Activated T-helper 1 cell treated with anti-CD3 and anti-CD28 coated beads, Interleukin-12 subunit alpha, Interleukin-12 subunit beta, Interleukin-2, Interleukin-4 antibody, amounts not matched to agents 30 ng/mL and 10 ng/mL and 1 ng/mL, durations not matched to agents 14 hours and 24 hours and 36 hours (primary cell): ENCODE data around the gene PPP1R2. TPM values are rescaled to one million over a fixed set of nuclear protein-coding genes. Genes with fewer than 3 reads are reported as not detected.

Experiments
- DNase-seq: peaks from one replicate; pipeline ENCODE4 v3.0.0; 2021; ENCODE audit warnings: low spot score
- H3K27ac Mint-ChIP-seq: one replicate; pipeline ENCODE4 v1.8.0; 2021; ENCODE audit warnings: mild to moderate bottlenecking, mixed read lengths
- H3K27me3 Mint-ChIP-seq: one replicate; pipeline ENCODE4 v1.8.0; 2022; ENCODE audit warnings: mild to moderate bottlenecking, moderate library complexity, mixed read lengths; ENCODE audit not compliant: insufficient read depth
- H3K36me3 Mint-ChIP-seq: one replicate; pipeline ENCODE4 v1.8.0; 2021; ENCODE audit warnings: low read depth, mixed read lengths
- H3K4me1 Mint-ChIP-seq: one replicate; pipeline ENCODE4 v1.8.0; 2021; ENCODE audit warnings: low read depth, mixed read lengths
- H3K4me3 Mint-ChIP-seq: one replicate; pipeline ENCODE4 v1.8.0; 2021; ENCODE audit warnings: mild to moderate bottlenecking, moderate library complexity, mixed read lengths
- H3K9me3 Mint-ChIP-seq: one replicate; pipeline ENCODE4 v1.8.0; 2021; ENCODE audit warnings: mixed read lengths
- intact Hi-C: fragments of 100-400 bp; cut with micrococcal nuclease; formaldehyde crosslinking; loops from one replicate; pipeline ENCODE4 v1.15.1; 2024
- total RNA-seq: library from RNA; stranded (reverse); gene quantifications from 2 replicates; pipeline ENCODE4 v1.2.3, GENCODE V29; 2022

PPP1R2 gene
- total RNA-seq, 1 donor from 2014 or later: 98.8 TPM

DNA sequence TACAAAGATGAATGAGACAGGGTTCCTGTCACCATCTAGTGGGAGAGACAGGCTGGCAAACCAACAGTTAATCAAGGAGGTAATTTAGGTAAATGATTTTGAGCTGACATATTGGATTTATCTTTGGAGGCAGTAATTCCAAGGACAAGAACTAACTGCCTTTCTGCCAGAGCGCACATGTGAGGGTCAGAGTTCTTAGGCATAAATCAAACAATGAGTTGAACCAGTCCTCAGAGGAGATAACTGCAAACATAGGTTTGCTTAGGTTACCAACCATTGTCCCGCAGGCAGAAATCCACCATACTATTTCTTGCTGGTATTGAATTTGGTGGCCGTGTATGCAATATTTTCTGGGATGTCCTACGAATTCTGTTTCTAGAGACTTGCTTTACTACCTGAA, 14.2 kb upstream of the PPP1R2 start:
- H3K9me3 Mint-ChIP-seq: no peaks in the 10 kb centered on the region
- intact Hi-C loops: no loop called here

DNA sequence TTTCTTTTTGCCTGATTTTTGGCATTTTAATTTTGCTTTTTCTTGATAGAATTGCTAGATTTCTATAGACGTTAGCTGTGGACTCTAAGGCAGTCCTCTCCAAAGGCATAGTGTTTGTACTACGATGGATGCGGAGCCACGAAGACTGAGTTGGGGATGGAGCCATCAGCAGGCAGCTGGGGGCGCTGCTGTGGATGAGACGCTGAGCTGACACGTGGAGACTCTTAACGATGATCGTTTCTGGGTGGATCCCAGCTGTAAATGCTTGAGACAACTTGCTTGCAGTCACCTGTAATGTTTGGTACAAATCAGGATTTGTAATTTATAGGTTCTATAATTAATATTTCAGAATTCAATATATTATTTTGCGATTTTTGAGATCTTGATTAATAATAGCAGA, 13.3 kb upstream of the PPP1R2 start:
- Mint-ChIP-seq H3K36me3 (no peaks in the 10 kb centered on the region), H3K4me3 (no peak overlapping the region), H3K27ac (no peak overlapping the region), H3K27me3 (peaks cover 3% of the 10 kb centered on the region), H3K4me1 (peaks cover 36% of the 10 kb centered on the region), H3K9me3 (no peaks in the 10 kb centered on the region)
- intact Hi-C loops: no loop called here
- DNase-seq: no peak

More for the DNA sequence above, 14.2 kb upstream of the PPP1R2 start:
- Mint-ChIP-seq H3K27ac (no peak overlapping the region), H3K36me3 (no peaks in the 10 kb centered on the region), H3K27me3 (peaks cover 3% of the 10 kb centered on the region), H3K4me3 (no peak overlapping the region), H3K4me1 (peaks cover 31% of the 10 kb centered on the region)
- no peak for DNase-seq

DNA sequence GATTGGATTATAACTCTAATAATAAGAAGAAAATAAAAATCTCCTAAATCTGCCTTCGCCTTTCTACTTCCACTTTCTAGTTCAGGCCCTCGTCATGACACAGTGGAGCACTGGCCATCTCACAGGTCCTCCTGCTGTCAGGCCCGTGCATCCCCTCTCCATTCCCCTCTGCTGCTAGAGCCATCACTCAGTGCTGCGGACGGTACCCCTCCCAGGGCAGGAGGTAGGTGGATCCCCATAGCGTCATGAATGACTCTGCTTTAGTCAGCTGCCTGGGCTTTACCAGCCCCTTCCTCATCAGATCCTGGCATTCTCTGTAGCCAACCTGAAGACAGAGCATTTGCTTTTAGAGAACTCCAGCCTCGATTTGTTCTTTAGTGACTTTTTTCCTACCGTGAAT, 12.0 kb upstream of the PPP1R2 start:
- H3K9me3 Mint-ChIP-seq: no peaks in the 10 kb centered on the region

DNA sequence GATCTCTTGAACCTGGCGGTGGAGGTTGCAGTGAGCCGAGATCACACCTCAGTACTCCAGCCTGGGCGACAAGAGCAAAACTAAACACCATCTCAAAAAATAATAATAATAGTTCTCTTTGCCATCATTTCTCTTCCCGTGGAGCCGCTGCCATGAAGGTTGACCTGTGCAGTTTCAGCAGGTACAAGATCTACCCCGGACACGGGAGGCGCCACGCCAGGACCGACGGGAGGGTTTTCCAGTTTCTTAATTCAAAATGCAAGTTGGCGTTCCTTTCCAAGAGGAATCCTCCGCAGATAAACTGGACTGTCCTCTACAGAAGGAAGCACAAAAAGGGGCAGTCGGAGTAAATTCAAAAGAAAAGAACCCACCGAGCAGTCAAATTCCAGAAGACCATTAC, 11.3 kb upstream of the PPP1R2 start:
- no peak for DNase-seq
- H3K27ac Mint-ChIP-seq: no peak overlapping the region
- H3K27me3 Mint-ChIP-seq: peaks cover 3% of the 10 kb centered on the region
- H3K9me3 Mint-ChIP-seq: no peaks in the 10 kb centered on the region
- no peaks in the 10 kb centered on the region for H3K36me3 Mint-ChIP-seq
- intact Hi-C loops: no loop called here
- peaks cover 54% of the 10 kb centered on the region for H3K4me1 Mint-ChIP-seq
- no peak overlapping the region for H3K4me3 Mint-ChIP-seq

More for the DNA sequence above, 12.0 kb upstream of the PPP1R2 start:
- H3K27me3 Mint-ChIP-seq: peaks cover 3% of the 10 kb centered on the region
- intact Hi-C loops: no loop called here
- no peak for DNase-seq
- no peaks in the 10 kb centered on the region for H3K36me3 Mint-ChIP-seq
- H3K4me3 Mint-ChIP-seq: peak overlapping the region; percentile 47
- peak overlapping the region; percentile 9 for H3K27ac Mint-ChIP-seq
- peaks cover 49% of the 10 kb centered on the region for H3K4me1 Mint-ChIP-seq

DNA sequence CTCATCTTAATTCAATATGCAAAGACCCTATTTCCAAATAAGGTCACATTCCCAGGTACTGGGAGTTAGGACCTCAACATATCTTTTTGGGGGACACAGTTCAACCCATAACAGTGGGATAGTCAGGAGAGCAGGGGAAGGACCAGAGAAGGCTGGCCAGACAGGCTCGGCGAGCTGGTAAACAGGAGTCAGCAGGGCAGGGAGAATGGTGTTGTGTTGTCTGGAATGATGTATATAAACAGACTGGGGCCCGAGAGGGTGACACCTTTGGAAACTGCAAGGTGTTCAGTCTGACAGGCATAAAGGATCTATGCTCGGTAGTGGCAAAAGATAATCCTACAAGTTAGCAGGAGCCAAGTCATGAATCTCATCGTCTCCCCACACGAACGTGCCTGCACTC, 10.1 kb upstream of the PPP1R2 start:
- peaks cover 2% of the 10 kb centered on the region for H3K36me3 Mint-ChIP-seq
- H3K4me3 Mint-ChIP-seq: no peak overlapping the region
- H3K4me1 Mint-ChIP-seq: peaks cover 55% of the 10 kb centered on the region
- intact Hi-C loops: no loop called here
- peaks cover 3% of the 10 kb centered on the region for H3K27me3 Mint-ChIP-seq
- no peak for DNase-seq
- no peaks in the 10 kb centered on the region for H3K9me3 Mint-ChIP-seq
- H3K27ac Mint-ChIP-seq: no peak overlapping the region

DNA sequence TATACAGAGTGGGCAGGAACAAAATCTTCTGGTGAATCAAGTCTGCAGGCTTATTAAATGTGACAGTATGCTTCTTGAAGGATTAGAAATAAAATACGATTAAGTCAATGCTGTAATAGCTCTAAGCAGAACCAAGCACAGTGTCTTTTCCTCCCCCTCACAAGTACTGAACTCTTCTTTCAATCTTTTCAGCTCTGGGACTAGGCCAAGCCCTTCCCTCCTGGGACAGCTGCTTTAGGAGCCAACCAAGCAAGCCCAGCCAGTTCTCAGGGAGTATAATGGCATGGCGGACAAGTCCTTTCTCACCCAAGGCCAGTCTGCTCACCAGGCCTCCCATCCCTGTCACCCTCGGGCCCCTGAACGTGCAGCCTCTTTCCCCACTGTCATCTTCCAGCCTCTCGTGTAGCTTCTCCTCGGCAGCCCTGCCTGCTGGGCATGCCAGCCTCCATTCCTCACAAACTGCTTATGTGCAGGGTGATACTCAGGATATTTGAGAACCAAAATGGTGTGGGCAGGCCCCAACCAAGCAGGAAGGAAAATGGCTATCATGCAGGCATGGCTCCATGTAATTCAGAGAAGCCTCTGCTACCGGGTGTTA, 8.4 kb upstream of the PPP1R2 start:
- Mint-ChIP-seq H3K4me1 (peaks cover 72% of the 10 kb centered on the region), H3K36me3 (peaks cover 2% of the 10 kb centered on the region), H3K27me3 (peaks cover 3% of the 10 kb centered on the region), H3K4me3 (no peak overlapping the region), H3K27ac (peak overlapping the region; percentile 92), H3K9me3 (no peaks in the 10 kb centered on the region)
- DNase-seq: no peak
- intact Hi-C loops: loop anchor here (2.0 kb wide), 1 partner anchor 35 kb away; no protein-coding TSS in a partner anchor

DNA sequence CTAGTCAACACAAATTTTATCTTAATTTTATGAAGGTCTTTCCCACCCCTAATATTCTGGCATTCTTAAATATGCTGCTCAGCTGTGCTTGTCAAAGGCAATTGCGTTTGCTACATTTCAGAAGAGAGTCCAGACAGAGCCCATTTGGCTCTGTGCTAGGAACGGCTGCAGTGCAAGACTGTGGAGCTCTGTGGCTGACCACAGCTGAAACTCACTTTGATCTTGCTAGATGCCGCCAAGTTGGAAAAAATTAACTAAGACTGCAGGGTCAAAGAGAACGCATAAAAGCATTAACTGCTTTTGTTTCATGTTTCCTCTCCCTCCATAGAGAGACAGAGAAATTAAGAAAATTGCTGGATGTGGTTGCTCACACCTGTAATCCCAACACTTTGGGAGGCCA, 7.6 kb upstream of the PPP1R2 start:
- no peaks in the 10 kb centered on the region for H3K9me3 Mint-ChIP-seq
- H3K36me3 Mint-ChIP-seq: peaks cover 2% of the 10 kb centered on the region
- intact Hi-C loops: loop anchor here (1.0 to 2.0 kb wide), 2 partner anchors 8 to 36 kb away; no protein-coding TSS in a partner anchor
- no peaks in the 10 kb centered on the region for H3K27me3 Mint-ChIP-seq
- no peak for DNase-seq
- peak overlapping the region; percentile 75 for H3K4me3 Mint-ChIP-seq
- peaks cover 73% of the 10 kb centered on the region for H3K4me1 Mint-ChIP-seq
- peak overlapping the region; percentile 92 for H3K27ac Mint-ChIP-seq

DNA sequence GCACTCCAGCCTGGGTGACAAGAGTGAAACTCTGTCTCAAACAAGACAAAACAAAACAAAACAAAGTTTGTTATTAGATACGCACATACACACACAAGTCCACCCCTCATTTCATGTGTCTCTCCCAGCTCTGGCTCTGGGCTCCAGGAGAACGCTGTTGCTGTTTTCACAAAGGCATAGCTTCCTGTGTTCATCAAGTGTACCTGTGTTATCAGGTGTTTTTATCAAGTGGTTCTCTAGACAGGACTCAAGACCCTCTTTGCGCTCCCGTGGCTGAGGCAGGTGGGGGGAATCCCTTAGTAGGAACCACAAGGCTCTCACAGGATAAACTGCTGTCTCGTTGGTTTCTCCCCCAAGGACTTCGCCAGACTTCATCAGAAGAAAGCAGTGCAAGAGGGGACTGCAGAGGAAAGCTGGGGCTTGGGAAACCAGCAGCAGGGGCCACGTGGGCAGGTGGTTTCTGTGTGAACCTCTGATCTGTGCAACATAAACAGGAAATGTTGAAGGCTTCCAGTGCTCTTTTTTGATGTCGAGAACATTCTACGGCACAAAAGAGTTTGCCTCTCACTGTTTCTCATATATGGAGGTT, 6.9 kb upstream of the PPP1R2 start:
- intact Hi-C loops: loop anchor here (1.0 to 10.0 kb wide), 7 partner anchors 8 to 1415 kb away; partner anchors contain the start of genes ATP13A3, CEP19, HES1 and PIGX
- peak overlapping the region; percentile 73 for H3K4me3 Mint-ChIP-seq
- H3K27me3 Mint-ChIP-seq: no peaks in the 10 kb centered on the region
- H3K9me3 Mint-ChIP-seq: no peaks in the 10 kb centered on the region
- H3K4me1 Mint-ChIP-seq: peaks cover 76% of the 10 kb centered on the region
- peaks cover 2% of the 10 kb centered on the region for H3K36me3 Mint-ChIP-seq
- DNase-seq: peak; percentile 75
- peak overlapping the region; percentile 92 for H3K27ac Mint-ChIP-seq

DNA sequence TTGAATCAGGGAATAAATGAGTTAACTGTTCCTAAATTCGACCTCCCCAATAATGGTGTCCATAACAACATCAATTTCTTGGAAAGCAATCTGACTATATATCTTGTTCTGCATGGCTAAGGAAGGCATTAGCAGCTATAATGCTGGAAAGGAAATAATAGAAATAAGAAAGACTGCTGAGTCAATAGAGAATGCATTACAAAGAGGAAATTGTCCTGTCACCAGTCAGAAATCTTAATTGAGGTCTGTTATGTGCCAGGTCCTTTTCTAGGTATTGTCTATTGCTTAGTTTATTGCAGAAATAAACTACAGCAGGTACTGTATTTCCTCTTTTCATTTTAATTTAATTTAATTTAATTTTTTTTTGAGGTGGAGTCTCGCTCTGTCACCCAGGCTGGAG, 5.9 kb upstream of the PPP1R2 start:
- no peak for DNase-seq
- intact Hi-C loops: loop anchor here (5.0 to 10.0 kb wide), 5 partner anchors 782 to 1414 kb away; partner anchors contain the start of genes ATP13A3, CEP19, HES1 and PIGX
- H3K4me1 Mint-ChIP-seq: peaks cover 84% of the 10 kb centered on the region
- H3K27me3 Mint-ChIP-seq: no peaks in the 10 kb centered on the region
- peak overlapping the region; percentile 54 for H3K27ac Mint-ChIP-seq
- H3K9me3 Mint-ChIP-seq: no peaks in the 10 kb centered on the region
- H3K36me3 Mint-ChIP-seq: peaks cover 2% of the 10 kb centered on the region
- peak overlapping the region; percentile 43 for H3K4me3 Mint-ChIP-seq

DNA sequence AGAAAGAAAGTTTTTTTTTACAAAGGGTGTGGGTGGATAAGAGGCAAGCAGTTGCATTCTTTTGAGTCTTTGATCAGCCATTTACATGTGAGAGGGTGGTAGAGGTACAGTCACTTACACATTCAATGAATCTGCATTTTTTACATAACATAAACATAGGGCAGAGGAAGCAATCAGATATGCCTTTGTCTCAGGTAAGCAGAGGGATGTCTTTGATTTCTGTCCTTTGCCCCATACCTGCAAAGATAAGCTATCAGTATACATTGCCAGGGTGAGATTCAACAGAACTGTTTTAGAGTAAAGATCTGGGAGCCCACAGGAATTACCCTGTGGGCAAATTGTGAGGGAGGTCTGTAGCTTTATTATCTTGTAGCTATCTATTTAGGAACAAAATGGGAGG, 5.4 kb upstream of the PPP1R2 start:
- intact Hi-C loops: loop anchor here (5.0 to 10.0 kb wide), 5 partner anchors 781 to 1414 kb away; partner anchors contain the start of genes ATP13A3, CEP19, HES1 and PIGX
- Mint-ChIP-seq H3K27me3 (no peaks in the 10 kb centered on the region), H3K4me1 (peaks cover 86% of the 10 kb centered on the region), H3K9me3 (no peaks in the 10 kb centered on the region), H3K27ac (peak overlapping the region; percentile 54), H3K4me3 (peak overlapping the region; percentile 43), H3K36me3 (peaks cover 2% of the 10 kb centered on the region)
- DNase-seq: no peak

DNA sequence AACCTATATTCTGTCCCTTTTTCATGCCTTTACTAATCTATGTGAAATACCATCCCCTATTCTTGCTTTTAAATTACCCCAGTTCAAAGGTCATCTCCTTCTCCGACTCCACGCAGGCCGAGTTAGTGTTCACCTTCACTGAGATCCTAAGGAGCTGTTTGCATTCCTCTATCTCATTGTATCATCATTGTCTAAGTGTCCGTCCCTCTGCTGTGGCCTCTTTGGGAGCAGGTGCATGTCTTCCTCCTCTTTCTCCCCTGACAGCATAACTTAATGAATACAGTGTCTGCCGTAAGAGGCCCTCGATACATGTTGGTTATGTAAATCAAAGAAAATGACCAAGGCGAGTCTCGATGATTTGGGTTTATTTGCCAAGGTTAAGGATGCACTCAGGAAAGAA, 4.9 kb upstream of the PPP1R2 start:
- peak overlapping the region; percentile 31 for H3K4me3 Mint-ChIP-seq
- H3K36me3 Mint-ChIP-seq: peaks cover 2% of the 10 kb centered on the region
- intact Hi-C loops: loop anchor here (5.0 to 10.0 kb wide), 5 partner anchors 781 to 1413 kb away; partner anchors contain the start of genes ATP13A3, CEP19, HES1 and PIGX
- no peak for DNase-seq
- H3K27me3 Mint-ChIP-seq: no peaks in the 10 kb centered on the region
- peak overlapping the region; percentile 7 for H3K27ac Mint-ChIP-seq
- H3K9me3 Mint-ChIP-seq: no peaks in the 10 kb centered on the region
- H3K4me1 Mint-ChIP-seq: peaks cover 83% of the 10 kb centered on the region

DNA sequence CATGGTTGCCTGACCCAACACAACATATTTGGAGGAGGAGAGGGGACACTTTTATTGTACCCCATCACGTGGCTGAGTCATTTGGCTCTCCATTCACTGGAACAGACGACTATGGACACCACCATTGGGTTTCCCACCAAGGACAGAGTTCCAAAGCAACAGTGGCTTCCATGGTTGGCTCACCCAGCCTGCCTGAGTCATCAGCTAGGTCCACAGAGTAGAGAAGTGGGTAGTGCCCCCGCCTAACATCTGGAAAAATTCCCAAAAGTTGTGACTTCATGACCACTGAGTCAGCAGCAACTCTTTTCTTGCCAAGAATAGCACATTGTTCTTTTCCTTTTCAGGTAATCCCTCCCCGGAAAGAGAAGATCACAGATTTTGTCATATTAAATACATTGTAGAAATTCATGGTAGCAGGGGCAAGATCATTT, 3.0 kb upstream of the PPP1R2 start:
- Mint-ChIP-seq H3K4me3 (peak overlapping the region; percentile 71), H3K27ac (peak overlapping the region; percentile 88), H3K36me3 (peaks cover 4% of the 10 kb centered on the region), H3K4me1 (peaks cover 80% of the 10 kb centered on the region), H3K27me3 (no peaks in the 10 kb centered on the region), H3K9me3 (no peaks in the 10 kb centered on the region)
- intact Hi-C loops: loop anchor here (5.0 to 10.0 kb wide), 5 partner anchors 779 to 1411 kb away; partner anchors contain the start of genes ATP13A3, CEP19, HES1 and PIGX
- DNase-seq: no peak

DNA sequence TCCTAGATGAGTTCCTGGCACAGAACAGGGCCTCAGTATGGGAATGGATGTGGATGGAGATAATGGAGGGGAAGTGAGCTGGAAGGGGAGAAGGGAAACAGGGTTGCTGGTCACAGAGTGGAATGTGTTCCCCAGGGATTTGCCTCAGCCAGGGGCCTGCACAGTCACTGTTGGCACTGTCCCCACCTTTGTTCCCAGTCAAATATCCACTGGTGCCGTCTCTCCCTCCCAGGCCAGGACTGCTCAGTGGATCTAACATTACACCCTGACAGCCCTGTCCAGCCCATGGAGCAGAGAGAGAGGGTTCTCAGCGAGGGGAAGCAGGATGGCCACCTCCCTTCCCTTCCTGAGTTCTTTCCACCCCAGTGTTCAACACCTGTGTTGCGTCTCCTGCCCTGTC, 1.5 kb upstream of the PPP1R2 start:
- no peak for DNase-seq
- intact Hi-C loops: loop anchor here (5.0 to 10.0 kb wide), 7 partner anchors 777 to 1410 kb away; partner anchors contain the start of genes ATP13A3, CEP19, FAM43A and HES1
- H3K4me1 Mint-ChIP-seq: peaks cover 80% of the 10 kb centered on the region
- peak overlapping the region; percentile 70 for H3K27ac Mint-ChIP-seq
- H3K9me3 Mint-ChIP-seq: no peaks in the 10 kb centered on the region
- H3K27me3 Mint-ChIP-seq: no peaks in the 10 kb centered on the region
- H3K4me3 Mint-ChIP-seq: peak overlapping the region; percentile 88
- peaks cover 13% of the 10 kb centered on the region for H3K36me3 Mint-ChIP-seq
